ENCODE measurements around the gene CALB2.
"Not testable (repeated sequence)": the region's sequence is repeated elsewhere in the genome, so short reads cannot be mapped to it uniquely, and the experiment has no call there.

CALB2 gene, protein sequence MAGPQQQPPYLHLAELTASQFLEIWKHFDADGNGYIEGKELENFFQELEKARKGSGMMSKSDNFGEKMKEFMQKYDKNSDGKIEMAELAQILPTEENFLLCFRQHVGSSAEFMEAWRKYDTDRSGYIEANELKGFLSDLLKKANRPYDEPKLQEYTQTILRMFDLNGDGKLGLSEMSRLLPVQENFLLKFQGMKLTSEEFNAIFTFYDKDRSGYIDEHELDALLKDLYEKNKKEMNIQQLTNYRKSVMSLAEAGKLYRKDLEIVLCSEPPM

DNA sequence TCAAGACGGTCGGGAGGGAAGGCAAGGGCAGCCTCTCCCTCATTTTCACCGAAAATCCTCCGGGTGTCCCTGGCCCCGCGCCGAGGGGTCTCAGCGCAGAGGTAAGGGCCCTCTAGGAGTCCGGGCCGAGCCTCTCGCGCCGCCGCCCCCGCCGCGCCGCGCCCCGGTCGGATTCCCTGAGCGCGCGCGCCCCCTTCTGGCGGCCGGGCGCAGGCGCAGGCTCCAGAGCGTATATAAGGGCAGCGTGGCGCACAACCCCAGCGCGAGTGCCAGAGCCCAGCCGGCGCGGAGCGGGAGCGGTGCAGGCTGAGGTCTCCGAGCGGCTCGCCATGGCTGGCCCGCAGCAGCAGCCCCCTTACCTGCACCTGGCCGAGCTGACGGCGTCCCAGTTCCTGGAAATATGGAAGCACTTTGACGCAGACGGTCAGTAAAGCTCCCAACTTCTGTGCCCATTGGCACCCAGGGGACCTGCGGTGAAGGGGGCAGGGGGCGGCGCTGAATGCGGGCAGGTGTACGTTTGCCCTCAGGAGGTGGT lies at the start of gene CALB2:
CALB2 (plus strand) TSS at position 260 of the 535 bp plus-strand sequence; CDS start at position 330, 70 bp downstream.
- DNase-seq (ENCODE audit: extremely low spot score): peak; percentile 85
- peak; percentile 98 for TF ChIP-seq CTCF (IDR thresholded peaks at IDR 0.05; ENCODE audit: control extremely low read depth, extremely low read depth, low read depth, missing control alignments)
- ChIA-PET CTCF (interaction anchor here (0.8 to 3.4 kb wide), 10 partner anchors 9 to 141 kb away, joined by 3 to 20 read pairs (median 5); no protein-coding TSS in a partner anchor), POLR2A (no interaction called here)

GRCh38 chr16:71311553-71312158 lies 46.9 kb upstream of the CALB2 start:
- CTCF ChIA-PET: interaction anchor here (0.6 to 4.0 kb wide), 38 partner anchors 9 to 702 kb away, joined by 3 to 34 read pairs (median 5); partner anchors contain the start of gene CMTR2
- peak; percentile 41 for DNase-seq (ENCODE audit: extremely low spot score)
- TF ChIP-seq CTCF (IDR thresholded peaks at IDR 0.05; ENCODE audit: control extremely low read depth, extremely low read depth, low read depth, missing control alignments): peak; percentile 86
- POLR2A ChIA-PET: no interaction called here

GRCh38 chr16:71313591-71313990 lies 44.9 kb upstream of the CALB2 start:
- POLR2A ChIA-PET; DNase-seq (ENCODE audit: extremely low spot score): not testable (repeated sequence)
- CTCF ChIA-PET: interaction anchor here (1.3 to 3.2 kb wide), 2 partner anchors 11 to 28 kb away, joined by 3 to 20 read pairs; no protein-coding TSS in a partner anchor

GRCh38 chr16:71315269-71315668 lies 43.3 kb upstream of the CALB2 start:
- TF ChIP-seq CTCF (IDR thresholded peaks at IDR 0.05; ENCODE audit: control extremely low read depth, extremely low read depth, low read depth, missing control alignments): no peak
- ChIA-PET POLR2A (no interaction called here), CTCF (interaction anchor here (1.4 kb wide), 1 partner anchor 28 kb away, joined by 3 read pairs; no protein-coding TSS in a partner anchor)
- DNase-seq (ENCODE audit: extremely low spot score): no peak

DNA sequence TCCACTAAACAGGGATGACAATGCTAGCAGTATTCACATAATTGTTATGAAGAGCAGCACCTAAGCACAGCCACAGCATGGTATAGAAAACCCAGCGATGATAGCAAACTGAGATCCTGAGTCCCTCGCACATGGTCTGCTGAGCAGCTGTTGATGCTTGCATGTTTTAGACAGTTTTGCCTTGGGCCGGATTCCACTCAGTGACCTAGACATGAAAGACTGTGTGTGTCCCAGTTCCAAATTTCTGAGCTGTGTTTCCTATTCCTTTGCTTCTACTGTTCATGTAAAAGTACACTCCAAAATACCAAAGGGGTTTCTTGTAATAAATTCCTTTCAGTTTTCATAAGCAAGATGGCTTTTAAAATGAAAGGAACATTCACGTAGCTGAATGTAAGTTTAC lies 38.5 kb upstream of the CALB2 start:
- ChIA-PET POLR2A (no interaction called here), CTCF (interaction anchor here (2.3 kb wide), 1 partner anchor 8 kb away, joined by 12 read pairs; no protein-coding TSS in a partner anchor)
- no peak for TF ChIP-seq CTCF (IDR thresholded peaks at IDR 0.05; ENCODE audit: control extremely low read depth, extremely low read depth, low read depth, missing control alignments)
- no peak for DNase-seq (ENCODE audit: extremely low spot score)

- DNase-seq (ENCODE audit: extremely low spot score): no peak
- POLR2A ChIA-PET: no interaction called here
- no peak for TF ChIP-seq CTCF (IDR thresholded peaks at IDR 0.05; ENCODE audit: control extremely low read depth, extremely low read depth, low read depth, missing control alignments)
- CTCF ChIA-PET: interaction anchor here (1.0 to 2.7 kb wide), 5 partner anchors 10 to 284 kb away, joined by 3 to 15 read pairs (median 3); no protein-coding TSS in a partner anchor
Measured at GRCh38 chr16:71327720-71328119, 30.8 kb upstream of the CALB2 start.

All from GM10248 (cell line).